Activated CD4-positive, CD25-positive, alpha-beta regulatory T cell (primary cell): ENCODE measurements around the gene GLCE.
"Not testable (repeated sequence)": the region's sequence is repeated elsewhere in the genome, so short reads cannot be mapped to it uniquely, and the experiment has no call there.

ENCODE experiments used
- DNase-seq, 4 experiments: peaks; one replicate each; lab custom pipeline; 2025; lab: John Stamatoyannopoulos, UW

Gene GLCE

GRCh38 chr15:69299451-69299886 lies 139.0 kb downstream of the GLCE start:
- DNase-seq: no peak

GRCh38 chr15:69299943-69300588 lies 139.6 kb downstream of the GLCE start:
- no peak for DNase-seq

- not testable (repeated sequence) for DNase-seq
These were observed 140.7 kb downstream of the GLCE start for GRCh38 chr15:69301101-69301500.

- DNase-seq: not testable (repeated sequence)
These were observed 141.7 kb downstream of the GLCE start for GRCh38 chr15:69302087-69302486.

- no peak for DNase-seq
These were observed 142.5 kb downstream of the GLCE start for GRCh38 chr15:69302929-69303328.

- no peak for DNase-seq
These were observed 143.1 kb downstream of the GLCE start for GRCh38 chr15:69303337-69304181.

- DNase-seq: no peak
These were observed 143.7 kb downstream of the GLCE start for GRCh38 chr15:69304182-69304545.

GRCh38 chr15:69305204-69305931 lies 144.9 kb downstream of the GLCE start:
- DNase-seq: no peak

- DNase-seq: no peak
These were observed 145.6 kb downstream of the GLCE start for GRCh38 chr15:69305933-69306568.

- DNase-seq: no peak
These were observed 147.5 kb downstream of the GLCE start for GRCh38 chr15:69307939-69308338.

GRCh38 chr15:69308949-69309348 lies 148.5 kb downstream of the GLCE start:
- DNase-seq: no peak

- no peak for DNase-seq
These were observed 150.9 kb downstream of the GLCE start for GRCh38 chr15:69311319-69311721.

GRCh38 chr15:69313432-69314000 lies 153.1 kb downstream of the GLCE start:
- DNase-seq: no peak

GRCh38 chr15:69314131-69314530 lies 153.7 kb downstream of the GLCE start:
- DNase-seq: no peak

GRCh38 chr15:69314736-69315135 lies 154.3 kb downstream of the GLCE start:
- DNase-seq: no peak

- DNase-seq: no peak
These were observed 155.1 kb downstream of the GLCE start for GRCh38 chr15:69315402-69316110.

GRCh38 chr15:69316291-69316690 lies 155.9 kb downstream of the GLCE start:
- DNase-seq: no peak

GRCh38 chr15:69317392-69317841 lies 157.0 kb downstream of the GLCE start:
- DNase-seq: no peak

- DNase-seq: no peak
These were observed 157.6 kb downstream of the GLCE start for GRCh38 chr15:69318033-69318432.

GRCh38 chr15:69319384-69320375 lies 159.2 kb downstream of the GLCE start:
- no peak for DNase-seq
